ENCODE data around the gene KLF12.

Gene KLF12

GRCh38 chr13:74136084-74136658, 2.0 kb upstream of the KLF12 start:
- Histone ChIP-seq H3K9me3 (ENCODE audit: control insufficient read depth, low read length) (no peaks in the 10 kb centered on the region), H3K27me3 (replicated peaks; ENCODE audit: control insufficient read depth, insufficient read depth, low read length, poor library complexity, severe bottlenecking) (no peaks in the 10 kb centered on the region), H3K4me1 (ENCODE audit: control insufficient read depth, insufficient read depth, low read length, poor library complexity, severe bottlenecking) (peaks cover 6% of the 10 kb centered on the region), H3K36me3 (ENCODE audit: control insufficient read depth, insufficient read depth, low read length) (no peaks in the 10 kb centered on the region), H3K4me3 (ENCODE audit: insufficient read depth, low read depth, low read length, poor library complexity, severe bottlenecking) (peak overlapping the region; percentile 75), H3K27ac (ENCODE audit: insufficient read depth, low read length, poor library complexity, severe bottlenecking) (peak overlapping the region; percentile 97)
- peak; percentile 17 to 41 (median 20) for DNase-seq

- H3K27ac ChIP-seq (ENCODE audit: insufficient read depth, low read length, poor library complexity, severe bottlenecking): peak overlapping the region; percentile 97
- peaks cover 12% of the 10 kb centered on the region for H3K4me1 ChIP-seq (ENCODE audit: control insufficient read depth, insufficient read depth, low read length, poor library complexity, severe bottlenecking)
- peak overlapping the region; percentile 75 for H3K4me3 ChIP-seq (ENCODE audit: insufficient read depth, low read depth, low read length, poor library complexity, severe bottlenecking)
- no peaks in the 10 kb centered on the region for H3K36me3 ChIP-seq (ENCODE audit: control insufficient read depth, insufficient read depth, low read length)
- H3K27me3 ChIP-seq (replicated peaks; ENCODE audit: control insufficient read depth, insufficient read depth, low read length, poor library complexity, severe bottlenecking): no peaks in the 10 kb centered on the region
- H3K9me3 ChIP-seq (ENCODE audit: control insufficient read depth, low read length): no peaks in the 10 kb centered on the region
- DNase-seq: peak; percentile 37 to 45 (median 44)
Observed at GRCh38 chr13:74135326-74136083, 1.3 kb upstream of the KLF12 start.

- Histone ChIP-seq H3K27ac (ENCODE audit: insufficient read depth, low read length, poor library complexity, severe bottlenecking) (peak overlapping the region; percentile 97), H3K4me3 (ENCODE audit: insufficient read depth, low read depth, low read length, poor library complexity, severe bottlenecking) (peak overlapping the region; percentile 75), H3K27me3 (replicated peaks; ENCODE audit: control insufficient read depth, insufficient read depth, low read length, poor library complexity, severe bottlenecking) (no peaks in the 10 kb centered on the region), H3K4me1 (ENCODE audit: control insufficient read depth, insufficient read depth, low read length, poor library complexity, severe bottlenecking) (peaks cover 18% of the 10 kb centered on the region), H3K36me3 (ENCODE audit: control insufficient read depth, insufficient read depth, low read length) (no peaks in the 10 kb centered on the region), H3K9me3 (ENCODE audit: control insufficient read depth, low read length) (no peaks in the 10 kb centered on the region)
- DNase-seq: peak; percentile 52 to 66 (median 65)
Observed at GRCh38 chr13:74134777-74135325, 647 bp upstream of the KLF12 start.

GRCh38 chr13:74133657-74134201, 475 bp downstream of the KLF12 start:
- peaks cover 25% of the 10 kb centered on the region for H3K4me1 ChIP-seq (ENCODE audit: control insufficient read depth, insufficient read depth, low read length, poor library complexity, severe bottlenecking)
- H3K27me3 ChIP-seq (replicated peaks; ENCODE audit: control insufficient read depth, insufficient read depth, low read length, poor library complexity, severe bottlenecking): no peaks in the 10 kb centered on the region
- H3K9me3 ChIP-seq (ENCODE audit: control insufficient read depth, low read length): no peaks in the 10 kb centered on the region
- DNase-seq: peak; percentile 83 to 88 (median 86)
- H3K4me3 ChIP-seq (ENCODE audit: insufficient read depth, low read depth, low read length, poor library complexity, severe bottlenecking): peak overlapping the region; percentile 88
- no peaks in the 10 kb centered on the region for H3K36me3 ChIP-seq (ENCODE audit: control insufficient read depth, insufficient read depth, low read length)
- H3K27ac ChIP-seq (ENCODE audit: insufficient read depth, low read length, poor library complexity, severe bottlenecking): peak overlapping the region; percentile 97

- H3K36me3 ChIP-seq (ENCODE audit: control insufficient read depth, insufficient read depth, low read length): no peaks in the 10 kb centered on the region
- H3K9me3 ChIP-seq (ENCODE audit: control insufficient read depth, low read length): no peaks in the 10 kb centered on the region
- peak; percentile 4 to 37 (median 16) for DNase-seq
- peaks cover 28% of the 10 kb centered on the region for H3K4me1 ChIP-seq (ENCODE audit: control insufficient read depth, insufficient read depth, low read length, poor library complexity, severe bottlenecking)
- no peaks in the 10 kb centered on the region for H3K27me3 ChIP-seq (replicated peaks; ENCODE audit: control insufficient read depth, insufficient read depth, low read length, poor library complexity, severe bottlenecking)
- H3K4me3 ChIP-seq (ENCODE audit: insufficient read depth, low read depth, low read length, poor library complexity, severe bottlenecking): peak overlapping the region; percentile 88
- peak overlapping the region; percentile 97 for H3K27ac ChIP-seq (ENCODE audit: insufficient read depth, low read length, poor library complexity, severe bottlenecking)
Observed at GRCh38 chr13:74132776-74133656, 1.2 kb downstream of the KLF12 start.

- H3K9me3 ChIP-seq (ENCODE audit: control insufficient read depth, low read length): no peaks in the 10 kb centered on the region
- peak overlapping the region; percentile 88 for H3K4me3 ChIP-seq (ENCODE audit: insufficient read depth, low read depth, low read length, poor library complexity, severe bottlenecking)
- DNase-seq: peak; percentile 9 to 45 (median 36)
- H3K27me3 ChIP-seq (replicated peaks; ENCODE audit: control insufficient read depth, insufficient read depth, low read length, poor library complexity, severe bottlenecking): no peaks in the 10 kb centered on the region
- no peaks in the 10 kb centered on the region for H3K36me3 ChIP-seq (ENCODE audit: control insufficient read depth, insufficient read depth, low read length)
- H3K27ac ChIP-seq (ENCODE audit: insufficient read depth, low read length, poor library complexity, severe bottlenecking): peak overlapping the region; percentile 97
- H3K4me1 ChIP-seq (ENCODE audit: control insufficient read depth, insufficient read depth, low read length, poor library complexity, severe bottlenecking): peaks cover 31% of the 10 kb centered on the region
Observed at GRCh38 chr13:74132152-74132775, 1.9 kb downstream of the KLF12 start.

GRCh38 chr13:74131227-74131626, 3.0 kb downstream of the KLF12 start:
- peak overlapping the region; percentile 97 for H3K27ac ChIP-seq (ENCODE audit: insufficient read depth, low read length, poor library complexity, severe bottlenecking)
- DNase-seq: no peak
- H3K4me1 ChIP-seq (ENCODE audit: control insufficient read depth, insufficient read depth, low read length, poor library complexity, severe bottlenecking): peaks cover 39% of the 10 kb centered on the region
- no peaks in the 10 kb centered on the region for H3K36me3 ChIP-seq (ENCODE audit: control insufficient read depth, insufficient read depth, low read length)
- no peaks in the 10 kb centered on the region for H3K27me3 ChIP-seq (replicated peaks; ENCODE audit: control insufficient read depth, insufficient read depth, low read length, poor library complexity, severe bottlenecking)
- H3K9me3 ChIP-seq (ENCODE audit: control insufficient read depth, low read length): no peaks in the 10 kb centered on the region
- no peak overlapping the region for H3K4me3 ChIP-seq (ENCODE audit: insufficient read depth, low read depth, low read length, poor library complexity, severe bottlenecking)

- no peaks in the 10 kb centered on the region for H3K27me3 ChIP-seq (replicated peaks; ENCODE audit: control insufficient read depth, insufficient read depth, low read length, poor library complexity, severe bottlenecking)
- peak overlapping the region; percentile 11 for H3K4me3 ChIP-seq (ENCODE audit: insufficient read depth, low read depth, low read length, poor library complexity, severe bottlenecking)
- no peaks in the 10 kb centered on the region for H3K36me3 ChIP-seq (ENCODE audit: control insufficient read depth, insufficient read depth, low read length)
- DNase-seq: peak in 2 of 3 donors; percentile 13 to 23
- H3K9me3 ChIP-seq (ENCODE audit: control insufficient read depth, low read length): no peaks in the 10 kb centered on the region
- peaks cover 42% of the 10 kb centered on the region for H3K4me1 ChIP-seq (ENCODE audit: control insufficient read depth, insufficient read depth, low read length, poor library complexity, severe bottlenecking)
- H3K27ac ChIP-seq (ENCODE audit: insufficient read depth, low read length, poor library complexity, severe bottlenecking): peak overlapping the region; percentile 97
Observed at GRCh38 chr13:74129500-74130191, 4.6 kb downstream of the KLF12 start.
